Neural cell (in vitro differentiated cells): Measurements from ENCODE around the gene CCDC185. TPM values are rescaled to one million over a fixed set of nuclear protein-coding genes. Genes with fewer than 3 reads are reported as not detected.
"Not testable (repeated sequence)": the region's sequence is repeated elsewhere in the genome, so short reads cannot be mapped to it uniquely, and the experiment has no call there.

Source experiments
- H2AFZ ChIP-seq: fragments of 200-600, 300-800 bp; sonication (generic), shearing (Covaris generic); 2 replicates; pipeline ENCODE4 v1.6.0; 2014; ENCODE audit warnings: low read depth, mild to moderate bottlenecking, antibody characterized with exemption, low read length, moderate library complexity
- H3F3A ChIP-seq: fragments of 200-600 bp; shearing (Covaris generic); 2 replicates; pipeline ENCODE4 v1.6.1; 2016; ENCODE audit warnings: mild to moderate bottlenecking, moderate library complexity, mixed read lengths, antibody characterized with exemption, low read length; ENCODE audit not compliant: insufficient read depth, poor library complexity, severe bottlenecking
- H3K27ac ChIP-seq: fragments of 200-600, 300-800 bp; sonication (generic), shearing (Covaris generic); 2 replicates; pipeline ENCODE4 v1.5.1; 2014; ENCODE audit warnings: mild to moderate bottlenecking, low read length, moderate library complexity
- H3K27me3 ChIP-seq: fragments of 300-800, 200-600 bp; sonication (generic), shearing (Covaris generic); 2 replicates; pipeline ENCODE4 v1.6.0; 2014; ENCODE audit warnings: mild to moderate bottlenecking, low read depth, low read length, moderate library complexity; ENCODE audit not compliant: insufficient read depth
- H3K36me3 ChIP-seq: fragments of 300-800, 200-600 bp; sonication (generic), shearing (Covaris generic); 2 replicates; pipeline ENCODE4 v1.5.1; 2014; ENCODE audit warnings: mild to moderate bottlenecking, antibody characterized with exemption, low read length, moderate library complexity; ENCODE audit not compliant: insufficient read depth
- H3K4me2 ChIP-seq: fragments of 300-800, 200-600 bp; sonication (generic), shearing (Covaris generic); 2 replicates; pipeline ENCODE4 v1.6.0; 2014; ENCODE audit warnings: mild to moderate bottlenecking, low read length
- H3K4me3 ChIP-seq: fragments of 300-800, 200-600 bp; sonication (generic), shearing (Covaris generic); 2 replicates; pipeline ENCODE4 v1.5.1; 2014; ENCODE audit warnings: mild to moderate bottlenecking, low read length, moderate library complexity
- H3K79me2 ChIP-seq: fragments of 200-600 bp; shearing (Covaris generic); replicated peaks from 2 replicates; pipeline ENCODE4 v1.6.0; 2014; ENCODE audit warnings: mild to moderate bottlenecking, low read length, moderate library complexity; ENCODE audit not compliant: insufficient read depth
- H3K9ac ChIP-seq: fragments of 300-800, 200-600 bp; sonication (generic), shearing (Covaris generic); 2 replicates; pipeline ENCODE4 v1.6.1; 2016; ENCODE audit warnings: mild to moderate bottlenecking, low read length, mixed read lengths
- H3K9me2 ChIP-seq: fragments of 200-600 bp; shearing (Covaris generic); 2 replicates; pipeline ENCODE4 v1.6.1; 2016; ENCODE audit warnings: mild to moderate bottlenecking, low read length, mixed read lengths; ENCODE audit not compliant: insufficient read depth
- H3K9me3 ChIP-seq: fragments of 200-600, 300-800 bp; sonication (generic), shearing (Covaris generic); 2 replicates; pipeline ENCODE4 v1.6.1; 2016; ENCODE audit warnings: mild to moderate bottlenecking, mixed run types, low read length, moderate library complexity, mixed read lengths
- H4K20me1 ChIP-seq: fragments of 200-600 bp; shearing (Covaris generic); 2 replicates; pipeline ENCODE4 v1.6.1; 2016; ENCODE audit warnings: mild to moderate bottlenecking, mixed run types; ENCODE audit not compliant: insufficient read depth
- EP300 ChIP-seq: fragments of 450-650 bp; conservative IDR thresholded peaks from 2 replicates; pipeline ENCODE4 v1.6.1; 2014; ENCODE audit warnings: antibody characterized with exemption, mild to moderate bottlenecking, moderate library complexity; ENCODE audit not compliant: poor library complexity, severe bottlenecking
- EZH2 ChIP-seq: fragments of 200-600, 300-800 bp; shearing (Covaris generic), sonication (generic); IDR thresholded peaks from 2 replicates; pipeline ENCODE4 v1.6.1; 2014; ENCODE audit warnings: antibody characterized with exemption, low read length, borderline replicate concordance, mild to moderate bottlenecking; ENCODE audit not compliant: insufficient read depth, poor library complexity, severe bottlenecking
- MXI1 ChIP-seq: fragments of 450-650 bp; conservative IDR thresholded peaks from 2 replicates; pipeline ENCODE4 v1.6.1; 2014; ENCODE audit warnings: antibody characterized with exemption, mild to moderate bottlenecking; ENCODE audit not compliant: poor library complexity, severe bottlenecking
- POLR2AphosphoS5 ChIP-seq: IDR thresholded peaks from 2 replicates; pipeline ENCODE4 v1.6.1; 2012
- REST ChIP-seq: IDR thresholded peaks from 2 replicates; pipeline ENCODE4 v1.6.1; 2012; ENCODE audit warnings: borderline replicate concordance
- SMC3 ChIP-seq: fragments of 450-650 bp; conservative IDR thresholded peaks from 2 replicates; pipeline ENCODE4 v1.6.1; 2014; ENCODE audit warnings: antibody characterized with exemption, mild to moderate bottlenecking, moderate library complexity; ENCODE audit not compliant: poor library complexity
- TAF1 ChIP-seq: IDR thresholded peaks from 2 replicates; pipeline ENCODE4 v1.6.1; 2012; ENCODE audit warnings: low read depth
- polyA plus RNA-seq: library from polyadenylated mRNA; depleted of rRNA; stranded (reverse); fragments of >200 nt; gene quantifications from 2 replicates; pipeline ENCODE4 v1.2.3, GENCODE V29; 2014

CCDC185 gene
- polyA plus RNA-seq, 1 donor from 2014 or later, result not detected

- Histone ChIP-seq H3F3A (no peaks in the 10 kb centered on the region), H3K4me2 (no peak overlapping the region), H4K20me1 (no peaks in the 10 kb centered on the region), H3K27me3 (peaks cover 23% of the 10 kb centered on the region), H3K4me3 (no peak overlapping the region), H3K79me2 (no peaks in the 10 kb centered on the region), H3K27ac (no peak overlapping the region), H2AFZ (no peak overlapping the region), H3K36me3 (no peaks in the 10 kb centered on the region), H3K9ac (no peak overlapping the region), H3K9me2 (no peaks in the 10 kb centered on the region), H3K9me3 (no peaks in the 10 kb centered on the region)
- TF ChIP-seq EP300 (no peak), TAF1 (no peak), SMC3 (no peak), REST (no peak), MXI1 (no peak), EZH2 (no peak)
Observed at GRCh38 chr1:223394706-223395105, 1.5 kb downstream of the CCDC185 start.

GRCh38 chr1:223399393-223399792, 6.2 kb downstream of the CCDC185 start:
- H3K4me3 ChIP-seq, H4K20me1 ChIP-seq, H3F3A ChIP-seq, H3K27me3 ChIP-seq, H3K36me3 ChIP-seq, H2AFZ ChIP-seq, H3K79me2 ChIP-seq, H3K9me3 ChIP-seq, H3K9me2 ChIP-seq, H3K4me2 ChIP-seq, H3K9ac ChIP-seq, H3K27ac ChIP-seq: not testable (repeated sequence)

- no peak for TF ChIP-seq MXI1
- no peak for TF ChIP-seq EZH2
- no peak for TF ChIP-seq POLR2AphosphoS5
- no peak for TF ChIP-seq EP300
- no peak for TF ChIP-seq REST
- no peak for TF ChIP-seq SMC3
- no peak overlapping the region for H3K4me2 ChIP-seq
Observed at GRCh38 chr1:223401873-223402789, 8.9 kb downstream of the CCDC185 start.

More at GRCh38 chr1:223401873-223402789, 8.9 kb downstream of the CCDC185 start:
- no peak overlapping the region for H2AFZ ChIP-seq
- H3K27me3 ChIP-seq, result no peaks in the 10 kb centered on the region
- no peak overlapping the region for H3K9ac ChIP-seq
- H3K4me3 ChIP-seq, result no peak overlapping the region
- no peaks in the 10 kb centered on the region for H4K20me1 ChIP-seq
- H3K79me2 ChIP-seq, result no peaks in the 10 kb centered on the region
- H3F3A ChIP-seq, result no peaks in the 10 kb centered on the region
- H3K36me3 ChIP-seq, result no peaks in the 10 kb centered on the region
- no peak overlapping the region for H3K27ac ChIP-seq
- no peaks in the 10 kb centered on the region for H3K9me2 ChIP-seq
- H3K9me3 ChIP-seq, result no peaks in the 10 kb centered on the region
